K562 (cell line): ENCODE data around the gene FOXO4. TPM values are rescaled to one million over a fixed set of nuclear protein-coding genes. Genes with fewer than 3 reads are reported as not detected.
A peak's percentile ranks its signal among the peaks of the same experiment; 100 is the strongest.

ENCODE experiments used
- ATAC-seq: fragments of 200-7000 bp; cut with Tn5 transposase; 3 replicates; pipeline ENCODE4 v1.9.1; 2020; ENCODE audit warnings: moderate library complexity
- BruUV-seq: library from RNA; stranded (reverse); fragments of 400-500 nt; replicated peaks from 2 replicates; lab custom pipeline; 2021; lab: Mats Ljungman, UMichigan
- CTCF ChIA-PET: fragments of 300-600 bp; formaldehyde crosslinking; extraction: SDS; loops from one replicate; lab custom pipeline; 2021; ENCODE audit warnings: low intra/inter-chr PET ratio; lab: Yijun Ruan, JAX
- POLR2A ChIA-PET: fragments of 300-600, 350-650 bp; sonication (Branson Sonifier 250); formaldehyde crosslinking; extraction: SDS; loops from one replicate; lab custom pipeline; 2021; ENCODE audit warnings: antibody characterized with exemption, inconsistent platforms; lab: Yijun Ruan, JAX
- DNase-seq, 4 experiments: peaks; one replicate each; pipeline versions ENCODE4 v3.0.0 to v3.0.0-alpha.2; 2011 to 2018; ENCODE audit warnings: low spot score in 3 of 4, mixed read lengths in 3 of 4; ENCODE audit errors: extremely low read depth in 1 of 4
- FAIRE-seq: peaks from 2 replicates; lab custom pipeline; 2011; peaks lifted over from hg19 to GRCh38; lab: Jason Lieb, UNC
- H2AFZ ChIP-seq: 2 replicates; pipeline ENCODE4 v1.6.0; 2011; ENCODE audit warnings: low read depth, low read length, control low read depth, inconsistent platforms
- H3K27ac ChIP-seq: fragments of 200-600 bp; 3 replicates; pipeline ENCODE4 v1.8.0; 2011; ENCODE audit warnings: low read depth, mild to moderate bottlenecking, control low read depth, inconsistent platforms, low read length, moderate library complexity, mixed read lengths; ENCODE audit errors: extremely low read depth
- H3K27me3 ChIP-seq, 2 experiments: fragments of 300-600 bp in 1 of 2; 2 replicates in 1 of 2; 3 replicates in 1 of 2; pipeline versions ENCODE4 v1.6.0 to v1.8.0; 2011; ENCODE audit warnings: inconsistent platforms in 2 of 2, low read length in 2 of 2, mild to moderate bottlenecking in 1 of 2, mixed read lengths in 1 of 2, moderate library complexity in 1 of 2; ENCODE audit not compliant: control insufficient read depth in 2 of 2, insufficient read depth in 2 of 2
- H3K36me3 ChIP-seq: fragments of 300-600 bp; 3 replicates; pipeline ENCODE4 v1.8.0; 2011; ENCODE audit warnings: mild to moderate bottlenecking, low read length, inconsistent platforms; ENCODE audit not compliant: control insufficient read depth, insufficient read depth
- H3K4me1 ChIP-seq, 2 experiments: fragments of 200-600 bp in 1 of 2; replicated peaks in 1 of 2; 2 replicates in 1 of 2; 3 replicates in 1 of 2; pipeline versions ENCODE4 v1.5.1 to v1.8.0; 2011; ENCODE audit warnings: inconsistent platforms in 2 of 2, low read length in 2 of 2, mild to moderate bottlenecking in 1 of 2, mixed read lengths in 1 of 2, moderate library complexity in 1 of 2; ENCODE audit not compliant: control insufficient read depth in 2 of 2, insufficient read depth in 2 of 2
- H3K4me2 ChIP-seq: 2 replicates; pipeline ENCODE4 v1.6.1; 2011; ENCODE audit warnings: low read length, control low read depth, inconsistent platforms, mixed read lengths; ENCODE audit not compliant: insufficient read depth
- H3K4me3 ChIP-seq: fragments of 200-600 bp; sonication (generic), shearing (Covaris generic); 2 replicates; pipeline ENCODE4 v1.5.1; 2016; ENCODE audit warnings: control low read depth, inconsistent platforms
- H3K79me2 ChIP-seq: fragments of 200-600 bp; 3 replicates; pipeline ENCODE4 v1.8.0; 2011; ENCODE audit warnings: low read length, inconsistent platforms; ENCODE audit not compliant: control insufficient read depth, insufficient read depth
- H3K9ac ChIP-seq, 2 experiments: 2 replicates each; pipeline versions ENCODE4 v1.6.0 to v1.6.1; 2011; ENCODE audit warnings: low read depth in 2 of 2, low read length in 2 of 2, control low read depth in 1 of 2, inconsistent platforms in 1 of 2, mild to moderate bottlenecking in 1 of 2, mixed read lengths in 1 of 2; ENCODE audit not compliant: insufficient read depth in 1 of 2
- H3K9me1 ChIP-seq: one replicate; pipeline ENCODE4 v1.6.0; 2011; ENCODE audit warnings: inconsistent platforms, mild to moderate bottlenecking, low read length, moderate library complexity; ENCODE audit not compliant: control insufficient read depth, insufficient read depth
- H3K9me3 ChIP-seq: replicated peaks from 2 replicates; pipeline ENCODE4 v1.5.1; 2011; ENCODE audit warnings: low read depth, low read length, inconsistent platforms; ENCODE audit not compliant: control insufficient read depth, insufficient read depth
- H4K20me1 ChIP-seq: replicated peaks from 2 replicates; pipeline ENCODE4 v1.6.1; 2011; ENCODE audit warnings: low read length, inconsistent platforms, mixed read lengths; ENCODE audit not compliant: control insufficient read depth, insufficient read depth
- ARID1B ChIP-seq: fragments of 450-650 bp; IDR thresholded peaks from 2 replicates; pipeline ENCODE4 v1.6.1; 2016; ENCODE audit warnings: antibody characterized with exemption, mild to moderate bottlenecking, inconsistent platforms
- BCOR ChIP-seq: fragments of 450-650 bp; IDR thresholded peaks from 2 replicates; pipeline ENCODE4 v1.6.1; 2016
- GTF2A2 ChIP-seq: IDR thresholded peaks from 2 replicates; pipeline ENCODE4 v1.6.1; 2016; ENCODE audit warnings: mild to moderate bottlenecking, missing genetic modification characterization, missing compliant biosample characterization
- NFYB ChIP-seq: IDR thresholded peaks from 2 replicates; pipeline ENCODE4 v1.6.1; 2011; ENCODE audit warnings: mild to moderate bottlenecking, moderate library complexity; ENCODE audit not compliant: insufficient read length; ENCODE audit errors: extremely low read depth
- ZC3H8 ChIP-seq: fragments of 450-650 bp; IDR thresholded peaks from 2 replicates; pipeline ENCODE4 v1.6.1; 2017
- ZFP1 ChIP-seq: fragments of 450-650 bp; formaldehyde crosslinking; IDR thresholded peaks from 2 replicates; pipeline ENCODE4 v1.4.0; 2020; ENCODE audit warnings: mild to moderate bottlenecking, mixed read lengths
- ZFP36 ChIP-seq: fragments of 150-350 bp; IDR thresholded peaks from 2 replicates; pipeline ENCODE4 v1.6.1; 2018; ENCODE audit warnings: low read length, low read depth; ENCODE audit not compliant: partially characterized antibody
- ZFP91 ChIP-seq: sonication (generic); formaldehyde crosslinking; IDR thresholded peaks from 2 replicates; pipeline ENCODE4 v1.8.0; 2022; ENCODE audit warnings: mild to moderate bottlenecking, missing genetic modification reagents
- ZNF212 ChIP-seq: fragments of 450-650 bp; formaldehyde crosslinking; IDR thresholded peaks from 2 replicates; pipeline ENCODE4 v1.4.0; 2020; ENCODE audit warnings: mild to moderate bottlenecking
- ZNF592 ChIP-seq: fragments of 450-650 bp; IDR thresholded peaks from 2 replicates; pipeline ENCODE4 v1.6.1; 2017; ENCODE audit warnings: antibody characterized with exemption, mild to moderate bottlenecking
- ZNF696 ChIP-seq: fragments of 250-450 bp; sonication (Bioruptor Pico); conservative IDR thresholded peaks from 2 replicates; pipeline ENCODE4 v1.4.0; 2020; ENCODE audit warnings: mild to moderate bottlenecking, moderate library complexity
- WGBS: fragments of 100-300 bp; shearing (Covaris generic); methylation state at CpG from one replicate; pipeline ENCODE4 v1.1.6; 2016; ENCODE audit warnings: low coverage, mixed read lengths; ENCODE audit not compliant: insufficient coverage; ENCODE audit errors: missing lambda C conversion rate; 5-methylcytosine and 5-hydroxymethylcytosine counted together
- in situ Hi-C: fragments of 300-500 bp; cut with MboI; formaldehyde crosslinking; loops from 4 replicates; pipeline ENCODE4 v1.15.0; 2018; ENCODE audit warnings: inconsistent platforms, mixed read lengths
- intact Hi-C: fragments of 100-400 bp; cut with micrococcal nuclease; formaldehyde crosslinking; loops from 2 replicates; pipeline ENCODE4 v1.14.2; 2022
- polyA plus RNA-seq, 8 experiments: library from polyadenylated mRNA; depleted of rRNA in 4 of 8; stranded (reverse) in 5 of 8; unstranded in 3 of 8; fragments of >200 nt; fragmentation: Nextera tagmentation in 2 of 8; fragmentation: Illumina TruSeq in 1 of 8; extraction: Ambion mirVana in 2 of 8; extraction: Trizol in 1 of 8; gene quantifications; 2 replicates each; pipeline versions ENCODE4 v1.2.1 to v1.2.3, GENCODE V29; 2011 to 2014; ENCODE audit warnings: inconsistent platforms in 1 of 8, missing spikeins in 1 of 8
- total RNA-seq, 7 experiments: library from RNA; depleted of rRNA in 6 of 7; stranded (reverse); fragments of >200 nt in 6 of 7; fragmentation: Illumina TruSeq in 2 of 7; extraction: Trizol in 2 of 7; gene quantifications; 2 replicates each; pipeline versions ENCODE4 v1.2.1 to v1.2.3, GENCODE V29; 2011 to 2021; ENCODE audit warnings: low replicate concordance in 1 of 7
- TF ChIP-seq, protein P1 (sequence below), 2 experiments: fragments of 200-800 bp in 1 of 2; sonication (Bioruptor generic) in 1 of 2; sonication (generic) in 1 of 2; formaldehyde crosslinking in 1 of 2; IDR thresholded peaks in 1 of 2; conservative IDR thresholded peaks in 1 of 2; 2 replicates each; pipeline versions ENCODE4 v1.5.0 to v1.6.1; 2016 to 2020; ENCODE audit warnings: missing compliant biosample characterization in 1 of 2, missing genetic modification characterization in 1 of 2, missing genetic modification reagents in 1 of 2
- TF ChIP-seq, protein P2 (sequence below): sonication (generic); IDR thresholded peaks from 2 replicates; pipeline ENCODE4 v1.6.1; 2016

Gene FOXO4
- total and polyA plus RNA-seq, 9 of the 15 experiments (the other 6 are each of a cell fraction or from before 2014, with no cell fraction given), result 0.13 to 26.6 (median 8.5) TPM

DNA sequence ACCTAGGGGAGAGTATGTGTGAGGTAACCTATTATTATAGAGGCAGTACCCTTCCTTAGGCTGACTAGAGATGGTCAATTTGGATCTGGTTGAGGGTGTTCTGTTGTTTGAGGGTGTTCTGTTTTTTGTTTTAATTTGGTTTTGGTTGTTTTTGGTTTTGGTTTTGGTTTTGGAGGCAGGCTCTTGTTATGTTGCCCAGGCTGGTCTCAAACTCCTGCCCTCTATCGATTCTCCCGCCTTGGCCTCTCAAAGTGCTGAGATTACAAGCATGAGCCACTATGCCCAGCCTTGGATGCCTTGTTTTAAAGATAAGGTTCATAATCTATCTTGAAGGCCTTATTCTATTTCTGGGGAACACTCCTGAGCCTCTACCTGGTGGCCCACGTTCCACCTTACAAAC, 10.0 kb downstream of the FOXO4 start (continued):
- TF ChIP-seq BCOR (no peak), ZNF212 (CRISPR knock-in tag) (no peak), ZC3H8 (no peak)
- TF ChIP-seq, protein P1, sequence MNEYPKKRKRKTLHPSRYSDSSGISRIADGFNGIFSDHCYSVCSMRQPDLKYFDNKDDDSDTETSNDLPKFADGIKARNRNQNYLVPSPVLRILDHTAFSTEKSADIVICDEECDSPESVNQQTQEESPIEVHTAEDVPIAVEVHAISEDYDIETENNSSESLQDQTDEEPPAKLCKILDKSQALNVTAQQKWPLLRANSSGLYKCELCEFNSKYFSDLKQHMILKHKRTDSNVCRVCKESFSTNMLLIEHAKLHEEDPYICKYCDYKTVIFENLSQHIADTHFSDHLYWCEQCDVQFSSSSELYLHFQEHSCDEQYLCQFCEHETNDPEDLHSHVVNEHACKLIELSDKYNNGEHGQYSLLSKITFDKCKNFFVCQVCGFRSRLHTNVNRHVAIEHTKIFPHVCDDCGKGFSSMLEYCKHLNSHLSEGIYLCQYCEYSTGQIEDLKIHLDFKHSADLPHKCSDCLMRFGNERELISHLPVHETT (CRISPR knock-in tag; conservative IDR thresholded peaks at IDR 0.05 in 1 of 2, IDR thresholded peaks at IDR 0.05 in 1 of 2), result no peak
- TF ChIP-seq, all 486 proteins: peak for 0

- Histone ChIP-seq H3K27ac (peak within 1 kb of the TSS; percentile 61), H3K4me3 (no peak within 1 kb of the TSS), H2AFZ (peak within 1 kb of the TSS; percentile 29), H3K79me2 (peaks cover 22% of the 10 kb centered on the region; the same call in 2 of the 3 replicates), H3K9ac (peak within 1 kb of the TSS; percentile 35 to 38; a peak in 2 of 4 replicates), H4K20me1 (no peaks in the 10 kb centered on the region), H3K27me3 (no peaks in the 10 kb centered on the region), H3K4me2 (peak within 1 kb of the TSS; percentile 50), H3K4me1 (peaks cover 52 to 77% of the 10 kb centered on the region in 2 experiments), H3K36me3 (peaks cover 3% of the 10 kb centered on the region; the same call in 1 of the 3 replicates), H3K9me3 (no peaks in the 10 kb centered on the region), H3K9me1 (no peaks in the 10 kb centered on the region)
- FAIRE-seq, result peak; percentile 88
- peak; percentile 3; the same call in 2 of the 3 replicates for ATAC-seq
- in situ Hi-C loops (no loop called here), intact Hi-C loops (no loop called here)
- peak in 3 of 4 experiments; percentile 21 to 60 (median 47) for DNase-seq
- ChIA-PET CTCF (no interaction called here), POLR2A (interaction anchor here (1.0 kb wide), 1 partner anchor 15 kb away, joined by 3 read pairs; no protein-coding TSS in a partner anchor)
- WGBS, result 20% methylated on average over 1 of the region's 1 CpG
- BruUV-seq, result no TSS peak
- TF ChIP-seq ZNF592 (peak; percentile 69), ZNF696 (CRISPR knock-in tag) (no peak), NFYB (peak; percentile 31), ZFP36 (no peak), ZFP91 (CRISPR knock-in tag) (no peak), ZFP1 (CRISPR knock-in tag) (no peak), ARID1B (0 out of 2 replicates have a peak, but pooled peaks have one; percentile 12), GTF2A2 (tag) (no peak)
- TF ChIP-seq, protein P2, sequence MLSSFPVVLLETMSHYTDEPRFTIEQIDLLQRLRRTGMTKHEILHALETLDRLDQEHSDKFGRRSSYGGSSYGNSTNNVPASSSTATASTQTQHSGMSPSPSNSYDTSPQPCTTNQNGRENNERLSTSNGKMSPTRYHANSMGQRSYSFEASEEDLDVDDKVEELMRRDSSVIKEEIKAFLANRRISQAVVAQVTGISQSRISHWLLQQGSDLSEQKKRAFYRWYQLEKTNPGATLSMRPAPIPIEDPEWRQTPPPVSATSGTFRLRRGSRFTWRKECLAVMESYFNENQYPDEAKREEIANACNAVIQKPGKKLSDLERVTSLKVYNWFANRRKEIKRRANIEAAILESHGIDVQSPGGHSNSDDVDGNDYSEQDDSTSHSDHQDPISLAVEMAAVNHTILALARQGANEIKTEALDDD, result peak; percentile 81
Measured at GRCh38 chrX:71106427-71106826, 10.8 kb downstream of the FOXO4 start, which contains the start of gene CXorf65. CXorf65 (minus strand) TSS chrX:71106740; CDS start chrX:71106556, 184 bp downstream.
